A549 (cell line): Measurements from ENCODE around the gene FXN.

Experiments
- CEBPB ChIP-seq, 2 experiments: fragments of >200 bp in 1 of 2; sonication (Bioruptor Twin) in 1 of 2; formaldehyde crosslinking in 1 of 2; IDR thresholded peaks; 2 replicates each; pipeline ENCODE4 v1.6.1; 2012 to 2016
- NR3C1 ChIP-seq: fragments of >200 bp; sonication (Bioruptor Twin); formaldehyde crosslinking; IDR thresholded peaks from 3 replicates; pipeline ENCODE4 v1.6.1; 2017
- POLR2A ChIP-seq: IDR thresholded peaks from 2 replicates; pipeline ENCODE4 v1.6.1; 2012; ENCODE audit warnings: mild to moderate bottlenecking, low read length
- POLR2AphosphoS2 ChIP-seq: conservative IDR thresholded peaks from 2 replicates; pipeline ENCODE4 v1.6.1; 2012; ENCODE audit warnings: low read length, improper control_type of control experiment, inconsistent platforms
- TF ChIP-seq, protein P1 (sequence below): fragments of >200 bp; sonication (Bioruptor Twin); formaldehyde crosslinking; IDR thresholded peaks from 3 replicates; pipeline ENCODE4 v1.5.1; 2016
- TF ChIP-seq, protein P2 (sequence below): fragments of 150-350 bp; IDR thresholded peaks from 2 replicates; pipeline ENCODE4 v1.6.1; 2014; ENCODE audit warnings: low read depth, mild to moderate bottlenecking, low read length
- TF ChIP-seq, protein P3 (sequence below): fragments of 450-650 bp; IDR thresholded peaks from 2 replicates; pipeline ENCODE4 v1.6.1; 2014; ENCODE audit warnings: antibody characterized with exemption
- TF ChIP-seq, protein P4 (sequence below): IDR thresholded peaks from 2 replicates; pipeline ENCODE4 v1.6.1; 2012

DNA sequence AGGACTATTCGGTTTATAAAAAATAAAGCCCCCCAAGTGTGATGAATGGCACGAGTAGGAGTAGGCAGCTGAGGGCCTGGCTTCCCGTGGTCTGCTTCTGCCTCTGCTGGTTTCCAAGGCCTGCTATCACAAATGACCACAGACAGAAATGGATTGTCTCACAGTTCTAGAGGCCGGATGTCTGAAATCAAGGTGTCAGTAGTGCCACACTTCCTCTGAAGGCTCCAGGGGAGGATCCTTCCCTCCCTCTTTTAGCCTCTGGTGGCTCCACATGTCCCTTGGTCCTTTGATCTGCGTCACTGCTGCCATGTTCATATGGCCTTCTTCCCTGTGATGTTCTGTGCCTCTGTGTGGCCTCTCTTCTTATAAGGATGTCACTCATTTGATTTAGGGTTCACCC is 36.7 kb upstream of the FXN start:
- TF ChIP-seq, protein P1, sequence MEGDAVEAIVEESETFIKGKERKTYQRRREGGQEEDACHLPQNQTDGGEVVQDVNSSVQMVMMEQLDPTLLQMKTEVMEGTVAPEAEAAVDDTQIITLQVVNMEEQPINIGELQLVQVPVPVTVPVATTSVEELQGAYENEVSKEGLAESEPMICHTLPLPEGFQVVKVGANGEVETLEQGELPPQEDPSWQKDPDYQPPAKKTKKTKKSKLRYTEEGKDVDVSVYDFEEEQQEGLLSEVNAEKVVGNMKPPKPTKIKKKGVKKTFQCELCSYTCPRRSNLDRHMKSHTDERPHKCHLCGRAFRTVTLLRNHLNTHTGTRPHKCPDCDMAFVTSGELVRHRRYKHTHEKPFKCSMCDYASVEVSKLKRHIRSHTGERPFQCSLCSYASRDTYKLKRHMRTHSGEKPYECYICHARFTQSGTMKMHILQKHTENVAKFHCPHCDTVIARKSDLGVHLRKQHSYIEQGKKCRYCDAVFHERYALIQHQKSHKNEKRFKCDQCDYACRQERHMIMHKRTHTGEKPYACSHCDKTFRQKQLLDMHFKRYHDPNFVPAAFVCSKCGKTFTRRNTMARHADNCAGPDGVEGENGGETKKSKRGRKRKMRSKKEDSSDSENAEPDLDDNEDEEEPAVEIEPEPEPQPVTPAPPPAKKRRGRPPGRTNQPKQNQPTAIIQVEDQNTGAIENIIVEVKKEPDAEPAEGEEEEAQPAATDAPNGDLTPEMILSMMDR, result no peak
- no peak for TF ChIP-seq POLR2AphosphoS2
- TF ChIP-seq POLR2A, result no peak
- TF ChIP-seq, protein P2, sequence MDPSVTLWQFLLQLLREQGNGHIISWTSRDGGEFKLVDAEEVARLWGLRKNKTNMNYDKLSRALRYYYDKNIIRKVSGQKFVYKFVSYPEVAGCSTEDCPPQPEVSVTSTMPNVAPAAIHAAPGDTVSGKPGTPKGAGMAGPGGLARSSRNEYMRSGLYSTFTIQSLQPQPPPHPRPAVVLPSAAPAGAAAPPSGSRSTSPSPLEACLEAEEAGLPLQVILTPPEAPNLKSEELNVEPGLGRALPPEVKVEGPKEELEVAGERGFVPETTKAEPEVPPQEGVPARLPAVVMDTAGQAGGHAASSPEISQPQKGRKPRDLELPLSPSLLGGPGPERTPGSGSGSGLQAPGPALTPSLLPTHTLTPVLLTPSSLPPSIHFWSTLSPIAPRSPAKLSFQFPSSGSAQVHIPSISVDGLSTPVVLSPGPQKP, result no peak
- no peak for TF ChIP-seq CEBPB (IDR thresholded peaks at IDR 0.05)
- TF ChIP-seq NR3C1, result no peak
- TF ChIP-seq, protein P3, sequence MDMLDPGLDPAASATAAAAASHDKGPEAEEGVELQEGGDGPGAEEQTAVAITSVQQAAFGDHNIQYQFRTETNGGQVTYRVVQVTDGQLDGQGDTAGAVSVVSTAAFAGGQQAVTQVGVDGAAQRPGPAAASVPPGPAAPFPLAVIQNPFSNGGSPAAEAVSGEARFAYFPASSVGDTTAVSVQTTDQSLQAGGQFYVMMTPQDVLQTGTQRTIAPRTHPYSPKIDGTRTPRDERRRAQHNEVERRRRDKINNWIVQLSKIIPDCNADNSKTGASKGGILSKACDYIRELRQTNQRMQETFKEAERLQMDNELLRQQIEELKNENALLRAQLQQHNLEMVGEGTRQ, result no peak
- TF ChIP-seq, protein P4, sequence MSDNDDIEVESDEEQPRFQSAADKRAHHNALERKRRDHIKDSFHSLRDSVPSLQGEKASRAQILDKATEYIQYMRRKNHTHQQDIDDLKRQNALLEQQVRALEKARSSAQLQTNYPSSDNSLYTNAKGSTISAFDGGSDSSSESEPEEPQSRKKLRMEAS, result no peak
